ENCODE results near the gene HIGD1A.

HIGD1A gene

DNA sequence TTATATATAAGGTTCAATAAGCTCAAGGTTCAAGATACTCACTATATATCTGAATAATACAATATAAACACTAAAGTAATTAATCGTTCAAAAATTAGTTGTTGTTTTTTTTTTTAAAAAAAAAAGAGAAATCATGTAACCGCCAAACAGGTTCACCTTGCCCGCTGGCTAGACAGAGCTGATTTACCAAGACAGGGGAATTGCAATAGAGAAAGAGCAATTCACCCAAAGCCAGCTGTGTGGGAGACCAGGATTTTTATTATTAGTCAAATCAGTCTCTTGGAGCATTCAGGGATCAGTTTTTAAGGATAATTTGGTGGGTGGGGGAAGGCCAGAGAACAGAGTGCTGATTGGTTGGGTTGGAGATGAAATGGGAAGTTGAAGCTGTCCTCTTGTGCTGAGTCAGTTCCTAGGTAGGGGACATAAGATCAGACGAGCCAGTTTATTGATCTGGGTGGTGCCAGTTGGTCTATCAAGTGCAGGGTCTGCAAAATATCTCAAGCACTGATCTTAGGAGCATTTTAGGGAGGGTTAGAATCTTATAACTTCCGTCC, 7.9 kb downstream of the HIGD1A start:
- DNase-seq, result no peak

DNA sequence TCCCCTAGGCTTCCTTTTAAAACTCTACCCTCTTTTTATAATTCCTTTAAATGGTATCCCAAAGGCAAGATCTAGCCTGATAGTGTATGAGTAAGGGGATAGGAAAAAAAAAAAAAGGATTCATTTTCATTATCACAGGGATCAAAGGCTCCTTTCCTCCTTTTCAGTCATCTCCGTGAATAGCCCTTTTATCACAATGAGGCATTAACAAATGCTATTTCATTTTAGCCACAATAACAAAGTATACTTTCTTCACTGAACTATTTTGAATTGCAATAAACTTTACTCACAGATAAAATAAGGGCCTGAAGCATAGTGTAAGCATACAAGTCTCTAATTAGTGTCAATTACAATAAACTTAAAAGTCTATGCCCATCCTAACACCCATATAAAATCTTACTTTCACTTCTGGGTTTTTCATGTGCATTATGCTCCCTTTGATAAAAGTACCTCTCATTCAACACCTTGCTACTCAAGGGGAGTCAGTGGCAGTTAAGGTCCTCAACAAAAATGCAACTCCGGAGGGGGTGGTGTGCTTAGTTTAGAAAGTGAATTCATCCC, 8.6 kb downstream of the HIGD1A start:
- no peak for DNase-seq

DNA sequence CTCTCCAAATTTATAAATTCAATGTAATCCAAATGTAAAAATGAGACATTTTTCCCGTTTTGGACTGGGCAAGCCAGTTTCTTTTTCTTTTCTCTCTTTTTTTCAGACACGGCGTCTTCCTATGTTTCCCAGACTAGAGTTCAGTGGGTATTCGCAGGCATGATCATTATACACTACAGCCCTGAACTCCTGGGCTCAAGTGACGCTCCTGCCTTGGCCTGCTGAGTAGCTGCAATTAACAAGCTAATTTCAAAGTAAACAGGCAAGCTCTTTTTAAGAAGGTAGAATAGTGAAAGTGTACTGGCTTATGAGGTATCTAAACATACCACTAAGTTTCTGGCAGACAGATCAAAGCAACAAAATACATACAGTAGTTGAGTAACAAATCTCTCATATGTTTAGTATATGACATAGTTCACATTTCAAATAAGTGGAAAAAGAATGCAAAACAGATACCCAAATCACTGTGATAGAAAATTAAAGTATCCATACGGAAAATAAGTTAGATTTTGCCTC, 13.5 kb downstream of the HIGD1A start:
- no peak for DNase-seq

DNA sequence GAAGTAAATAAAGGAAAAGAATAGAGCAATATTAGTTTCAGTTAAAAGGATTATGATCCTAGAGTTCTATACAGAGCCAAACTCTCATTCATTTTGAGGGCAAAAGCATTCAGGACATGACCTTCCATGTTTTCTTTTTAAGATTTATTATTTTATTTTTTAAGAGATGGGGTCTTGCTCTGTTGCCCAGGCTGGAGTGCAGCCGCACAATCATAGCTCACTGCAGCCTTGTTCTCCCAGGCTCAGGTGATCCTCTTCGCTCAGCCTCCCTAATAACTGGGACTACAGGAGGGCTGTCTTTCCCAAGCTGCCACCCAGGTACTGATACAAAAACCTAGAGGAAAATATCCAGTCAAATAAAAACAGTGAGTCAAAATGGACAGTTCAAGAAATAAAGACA, 17.7 kb downstream of the HIGD1A start:
- no peak for DNase-seq

DNA sequence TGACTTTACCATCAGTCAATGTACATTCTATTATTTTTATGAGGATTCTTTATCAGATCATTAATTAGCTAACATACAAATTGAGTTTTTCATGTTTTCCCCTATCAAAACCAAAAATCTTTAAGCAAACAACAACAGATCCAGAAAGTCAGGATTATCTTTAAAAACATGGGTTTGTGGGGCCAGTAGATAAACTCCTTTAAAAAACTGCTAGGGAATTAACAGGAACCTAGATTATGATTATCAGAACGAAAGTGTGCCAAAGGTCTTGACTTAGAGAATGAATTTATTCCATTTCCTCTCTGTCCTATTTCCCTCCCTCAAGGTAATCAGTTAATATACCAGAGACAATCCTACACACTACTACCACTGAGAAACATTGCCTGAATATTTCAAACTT, 18.1 kb downstream of the HIGD1A start:
- DNase-seq, result no peak

DNA sequence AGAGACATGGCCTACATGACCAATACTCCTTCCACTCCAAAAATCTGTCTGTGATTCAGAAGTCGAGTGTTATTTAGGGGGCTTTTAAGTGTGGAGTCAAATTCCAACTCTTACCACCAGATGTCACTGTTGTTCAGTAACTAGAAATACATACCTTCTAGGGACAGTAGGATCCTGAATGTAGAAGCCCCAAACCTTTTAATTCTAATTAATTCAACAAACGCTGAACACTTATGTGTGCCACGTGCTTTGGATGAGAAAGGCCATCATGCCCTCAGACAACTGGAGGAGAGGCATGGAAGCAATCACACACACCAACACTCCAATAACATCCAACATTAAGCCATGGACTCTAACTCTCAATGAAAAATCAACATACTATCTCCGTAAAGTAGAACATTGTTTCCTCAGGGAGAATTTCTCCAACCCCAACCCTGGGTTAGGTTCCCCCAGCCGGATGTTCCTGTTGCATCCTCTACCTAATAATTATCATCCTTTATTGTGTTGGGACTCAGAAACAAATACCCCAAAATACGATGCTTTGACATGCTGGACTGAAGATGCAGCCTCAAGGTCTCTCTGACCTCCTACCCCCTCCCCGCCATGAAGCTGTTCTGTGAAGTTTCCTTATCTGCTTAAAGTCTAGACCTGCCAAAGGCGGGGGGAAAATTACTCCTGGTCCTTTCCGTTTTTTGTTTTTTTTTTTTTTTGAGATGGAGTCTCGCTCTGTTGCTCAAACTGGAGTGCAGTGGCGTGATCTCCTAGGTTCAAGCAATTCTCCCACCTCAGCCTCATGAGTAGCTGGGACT, 23.2 kb downstream of the HIGD1A start:
- DNase-seq, result no peak

- no peak for DNase-seq
These were observed 23.9 kb downstream of the HIGD1A start for GRCh38 chr3:42780398-42780797.

DNA sequence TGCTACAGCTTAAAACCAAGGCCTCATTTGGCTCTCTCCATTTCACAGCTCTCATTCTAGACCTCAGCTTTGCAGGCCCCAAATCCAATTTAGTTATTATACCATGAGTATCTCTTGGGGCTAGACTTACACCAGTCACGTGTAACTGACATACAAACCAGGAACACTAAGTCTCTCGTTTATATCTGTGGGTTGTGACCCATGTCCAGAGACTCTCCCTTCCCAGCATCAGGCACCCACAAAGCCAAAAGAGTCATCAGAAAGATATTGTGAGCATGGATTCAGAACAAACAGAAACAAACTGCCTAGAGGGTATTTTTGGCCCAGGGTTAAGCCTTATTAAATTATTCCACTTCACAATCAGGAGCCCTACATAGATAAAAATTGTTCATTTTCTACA, 25.6 kb downstream of the HIGD1A start:
- no peak for DNase-seq

GRCh38 chr3:42773409-42773751, 30.9 kb downstream of the HIGD1A start:
- DNase-seq, result no peak

GRCh38 chr3:42772670-42773408, 31.5 kb downstream of the HIGD1A start, which contains the start of gene CCDC13:
Gene CCDC13, minus strand, starts transcription at chr3:42773253. Its CDS starts 14,908 bp downstream, at chr3:42758345.
- DNase-seq, result peak; percentile 15

- no peak for DNase-seq
These were observed 33.0 kb downstream of the HIGD1A start for GRCh38 chr3:42771271-42771670.

GRCh38 chr3:42769477-42770131, 34.7 kb downstream of the HIGD1A start:
- no peak for DNase-seq

GRCh38 chr3:42764561-42765295, 39.6 kb downstream of the HIGD1A start:
- no peak for DNase-seq

- no peak for DNase-seq
These were observed 40.2 kb downstream of the HIGD1A start for GRCh38 chr3:42764115-42764514.

DNA sequence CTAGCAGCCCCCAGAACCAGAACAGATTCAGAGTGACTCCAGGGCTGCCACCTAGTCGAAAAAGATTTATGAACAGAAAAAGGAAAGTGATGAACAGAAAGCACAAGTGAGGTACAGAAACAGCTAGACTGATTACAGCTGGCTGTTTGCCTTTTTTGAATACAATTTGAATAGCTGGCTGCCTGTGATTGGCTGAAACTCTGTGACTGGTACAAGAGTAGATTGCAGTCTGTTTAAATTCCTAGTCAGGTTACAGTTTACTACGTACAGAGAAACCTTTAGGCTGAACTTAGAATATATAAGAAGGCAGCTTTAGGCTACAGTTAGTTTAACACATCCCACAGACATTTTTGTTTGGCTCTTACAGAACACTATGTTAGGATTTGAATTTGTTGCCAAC, 41.3 kb downstream of the HIGD1A start:
- DNase-seq, result no peak

GRCh38 chr3:42762046-42762724, 42.1 kb downstream of the HIGD1A start:
- no peak for DNase-seq

DNA sequence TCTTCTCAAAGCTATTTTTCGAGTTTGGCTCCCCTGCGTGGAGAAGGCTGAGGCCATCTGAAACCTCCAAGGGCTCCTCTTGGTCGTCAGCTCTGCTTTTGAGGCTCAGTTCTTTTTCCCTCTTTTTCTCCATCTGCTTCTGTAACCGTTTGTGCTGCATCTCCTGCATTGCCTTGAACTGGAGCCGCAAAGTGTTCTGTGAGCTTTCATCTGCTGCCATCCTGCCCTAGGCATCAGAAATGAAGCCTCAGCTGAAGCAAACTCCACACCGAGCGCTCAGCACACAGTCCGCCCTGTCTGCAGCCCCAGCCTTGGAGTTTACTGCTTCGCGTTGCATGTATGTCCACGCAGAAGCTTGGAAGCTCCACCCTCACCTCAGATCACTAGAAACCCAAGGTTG, 46.2 kb downstream of the HIGD1A start:
- DNase-seq, result no peak

DNA sequence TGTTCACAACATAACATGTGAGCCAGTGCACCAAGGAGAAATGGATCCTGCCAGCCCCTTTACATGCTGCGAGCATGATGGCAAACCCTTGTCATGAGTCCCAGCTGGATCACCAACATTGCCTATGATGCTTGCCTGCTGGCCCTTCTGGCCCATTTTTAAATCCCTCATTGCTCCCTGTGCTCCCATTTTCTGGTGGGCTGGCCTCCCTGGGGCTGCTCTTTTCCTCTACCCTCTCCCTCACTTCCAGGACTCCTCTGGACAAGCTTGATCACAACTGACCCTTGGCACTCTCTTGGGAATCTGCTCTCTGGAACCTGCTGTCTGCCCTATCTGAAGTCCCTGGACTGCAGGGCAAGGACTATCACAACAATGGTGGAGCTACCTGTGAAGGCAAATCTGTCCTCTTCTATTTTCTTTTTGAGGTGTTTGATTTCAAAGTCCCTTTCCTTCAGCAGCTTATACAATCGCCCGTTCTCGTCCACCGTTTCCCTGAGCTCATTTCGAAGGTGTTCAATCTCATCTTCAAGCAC, 47.5 kb downstream of the HIGD1A start:
- no peak for DNase-seq

- no peak for DNase-seq
These were observed 48.4 kb downstream of the HIGD1A start for GRCh38 chr3:42755681-42756578.

GRCh38 chr3:42753757-42754156, 50.5 kb downstream of the HIGD1A start:
- no peak for DNase-seq
